Stimulated activated CD8-positive, alpha-beta memory T cell treated with anti-CD3 and anti-CD28 coated beads, Interleukin-15, amount 100 ng/mL, for 24 hours (primary cell): ENCODE results near the gene ZNF555.

Experiments
- DNase-seq: peaks from one replicate; pipeline ENCODE4 v3.0.0-alpha.2; 2020; ENCODE audit warnings: low read depth

The ZNF555 gene

DNA sequence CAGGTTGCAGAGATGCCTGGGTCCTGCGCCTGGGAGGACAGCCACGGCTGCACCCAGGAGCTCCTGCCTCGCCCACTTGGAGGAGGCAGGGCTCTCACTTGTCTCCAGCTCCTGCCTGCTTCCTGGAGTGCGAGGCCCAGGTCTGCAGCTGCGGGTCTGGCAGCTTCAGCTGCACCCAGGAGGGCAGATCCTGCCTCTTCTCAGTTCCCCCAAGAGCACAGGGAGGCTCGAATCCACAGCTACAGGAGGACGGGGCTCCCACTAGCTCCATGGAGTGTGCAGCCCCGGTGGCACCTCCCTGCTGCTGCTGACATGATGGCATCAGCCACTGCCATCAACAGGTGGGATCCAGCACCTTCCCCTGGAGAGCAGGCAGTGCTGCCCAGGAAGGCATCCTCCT lies 17.1 kb upstream of the ZNF555 start:
- no peak for DNase-seq

DNA sequence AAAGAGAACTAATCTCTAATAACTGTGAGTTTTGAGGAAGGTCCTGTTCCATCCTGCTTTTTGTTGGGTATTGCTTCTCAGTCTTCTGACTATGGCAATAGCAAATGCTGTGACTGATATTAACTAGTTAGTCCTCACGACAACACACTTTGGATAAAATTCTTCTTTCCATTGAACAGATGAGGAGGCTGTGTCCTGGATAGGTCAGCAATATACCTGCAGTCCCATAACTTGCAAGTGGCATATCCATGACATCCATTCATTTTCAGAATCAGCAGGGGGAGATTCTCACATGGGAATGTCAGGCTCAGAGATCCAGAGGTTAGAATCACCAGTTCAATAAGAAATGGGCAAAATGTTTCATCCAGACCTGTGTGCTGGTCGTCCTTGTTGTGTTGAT lies 14.3 kb upstream of the ZNF555 start:
- no peak for DNase-seq

DNA sequence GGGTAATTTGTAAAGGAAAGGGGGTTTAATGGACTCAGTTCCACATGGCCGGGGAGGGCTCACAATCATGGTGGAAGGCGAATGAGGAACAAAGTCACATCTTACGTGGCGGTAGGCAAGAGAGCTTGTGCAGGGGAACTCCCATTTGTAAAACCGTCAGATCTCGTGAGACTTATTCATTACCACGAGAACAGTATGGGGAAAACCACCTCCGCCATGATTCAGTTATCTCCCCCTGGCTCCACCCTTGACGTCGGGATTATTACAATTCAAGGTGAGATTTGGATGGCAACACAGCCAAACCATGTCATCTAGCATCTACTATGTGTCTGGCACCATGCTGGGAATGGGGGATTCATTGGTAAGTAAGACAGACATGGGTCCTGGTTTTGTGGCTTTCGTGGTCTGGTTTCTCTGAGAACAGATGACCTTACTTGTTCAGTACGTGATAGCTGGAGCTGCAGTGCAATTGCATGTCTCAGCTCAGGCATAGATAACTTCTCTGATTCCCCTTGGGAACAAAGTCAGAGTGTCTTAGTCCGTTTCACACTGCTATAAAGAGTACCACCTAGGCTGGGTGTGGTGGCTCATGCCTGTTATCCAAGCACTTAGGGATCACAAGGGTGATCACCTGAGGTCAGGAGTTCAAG lies 13.3 kb upstream of the ZNF555 start:
- no peak for DNase-seq

DNA sequence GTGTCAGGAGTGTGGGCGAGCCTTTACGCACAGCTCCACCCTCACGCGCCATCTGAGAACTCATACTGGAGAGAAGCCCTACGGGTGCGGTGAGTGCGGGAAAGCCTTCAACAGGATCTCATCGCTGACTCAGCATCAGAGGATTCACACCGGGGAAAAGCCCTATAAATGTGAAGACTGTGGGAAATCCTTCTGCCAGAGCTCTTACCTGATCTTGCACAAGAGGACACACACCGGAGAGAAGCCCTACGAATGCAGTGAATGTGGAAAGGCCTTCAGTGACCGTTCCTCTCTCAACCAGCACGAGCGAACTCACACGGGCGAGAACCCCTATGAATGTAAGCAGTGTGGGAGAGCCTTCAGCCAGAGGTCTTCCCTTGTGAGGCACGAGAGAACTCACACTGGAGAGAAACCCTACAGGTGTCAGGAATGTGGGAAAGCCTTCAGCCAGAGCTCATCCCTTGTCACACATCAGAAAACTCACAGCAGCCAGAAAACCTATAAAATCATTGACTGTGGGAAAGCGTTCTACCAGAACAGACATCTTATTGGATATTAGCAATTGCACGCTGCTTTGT lies 6.9 kb upstream of the ZNF555 start:
- DNase-seq: no peak

DNA sequence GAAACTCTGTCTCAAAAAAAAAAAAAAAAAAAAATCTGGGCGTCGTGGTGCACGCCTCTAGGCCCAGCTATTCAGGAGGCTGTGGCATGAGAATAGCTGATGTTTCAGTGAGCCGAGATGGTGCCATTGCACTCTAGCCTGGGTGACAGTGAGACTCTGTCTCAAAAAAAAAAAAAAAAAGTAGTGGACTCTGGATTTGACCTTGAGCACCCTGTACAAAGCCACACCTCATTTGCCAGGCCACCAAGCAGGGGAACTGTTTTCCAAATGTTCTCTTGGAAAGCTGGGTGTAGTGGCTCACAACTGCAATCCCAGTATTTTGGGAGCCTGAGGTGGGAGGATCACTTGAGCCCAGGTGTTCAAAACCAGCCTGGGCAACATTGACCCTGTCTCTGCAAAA lies 3.8 kb upstream of the ZNF555 start:
- no peak for DNase-seq

DNA sequence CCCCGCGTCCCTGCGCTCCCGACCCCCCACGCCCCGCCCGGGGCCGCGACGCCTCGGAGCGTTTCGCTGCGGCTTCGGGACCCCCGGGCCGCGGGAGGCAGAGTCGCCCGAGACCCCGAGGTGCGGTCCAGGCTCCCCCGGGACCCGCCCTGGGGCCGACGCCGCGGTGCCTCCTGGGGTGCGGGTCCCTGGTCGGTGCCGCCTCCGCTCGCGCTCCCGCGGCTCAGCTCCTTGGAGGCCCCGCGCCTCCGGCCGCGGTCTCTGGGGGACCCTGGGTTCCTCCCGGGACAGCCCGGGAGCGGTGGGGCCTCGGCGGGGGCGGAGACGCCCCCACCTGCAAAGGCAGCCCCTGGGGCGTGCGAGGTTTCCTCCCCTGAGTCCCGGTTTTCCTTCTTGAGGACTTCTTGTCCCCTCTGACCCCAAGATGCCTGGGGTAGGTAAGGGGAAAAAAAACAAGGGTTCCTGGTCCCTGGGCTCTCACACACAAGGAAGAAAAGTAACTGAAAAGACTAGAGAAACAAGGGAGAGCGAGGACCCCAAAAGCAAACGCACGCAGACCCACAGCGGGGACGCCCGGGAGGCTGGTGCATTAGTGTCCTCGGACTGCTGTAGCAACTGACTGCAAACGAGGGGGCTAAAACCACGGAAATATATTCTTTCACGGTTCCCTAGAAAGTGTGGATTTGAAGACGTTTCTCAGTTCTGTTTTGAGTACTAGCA lies 740 bp downstream of the ZNF555 start:
- no peak for DNase-seq

DNA sequence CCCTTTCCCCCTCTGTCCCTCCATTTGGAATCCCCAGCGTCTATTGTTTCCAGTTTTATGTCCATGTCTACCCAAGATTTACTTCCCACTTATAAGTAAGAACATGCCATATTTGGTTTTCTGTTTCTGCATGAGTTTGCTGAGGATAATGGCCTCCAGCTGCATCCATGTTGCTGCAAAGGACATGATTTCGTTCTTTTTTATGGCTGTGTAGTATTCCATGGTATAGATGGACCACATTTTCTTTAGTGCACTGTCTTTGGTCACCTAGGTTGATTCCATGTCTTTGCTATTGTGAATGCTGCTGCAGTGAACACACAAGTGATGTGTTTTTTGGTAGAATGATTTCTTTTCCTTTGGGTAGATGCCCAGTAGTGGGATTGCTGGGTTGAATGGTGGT lies 3.8 kb downstream of the ZNF555 start:
- DNase-seq: no peak

DNA sequence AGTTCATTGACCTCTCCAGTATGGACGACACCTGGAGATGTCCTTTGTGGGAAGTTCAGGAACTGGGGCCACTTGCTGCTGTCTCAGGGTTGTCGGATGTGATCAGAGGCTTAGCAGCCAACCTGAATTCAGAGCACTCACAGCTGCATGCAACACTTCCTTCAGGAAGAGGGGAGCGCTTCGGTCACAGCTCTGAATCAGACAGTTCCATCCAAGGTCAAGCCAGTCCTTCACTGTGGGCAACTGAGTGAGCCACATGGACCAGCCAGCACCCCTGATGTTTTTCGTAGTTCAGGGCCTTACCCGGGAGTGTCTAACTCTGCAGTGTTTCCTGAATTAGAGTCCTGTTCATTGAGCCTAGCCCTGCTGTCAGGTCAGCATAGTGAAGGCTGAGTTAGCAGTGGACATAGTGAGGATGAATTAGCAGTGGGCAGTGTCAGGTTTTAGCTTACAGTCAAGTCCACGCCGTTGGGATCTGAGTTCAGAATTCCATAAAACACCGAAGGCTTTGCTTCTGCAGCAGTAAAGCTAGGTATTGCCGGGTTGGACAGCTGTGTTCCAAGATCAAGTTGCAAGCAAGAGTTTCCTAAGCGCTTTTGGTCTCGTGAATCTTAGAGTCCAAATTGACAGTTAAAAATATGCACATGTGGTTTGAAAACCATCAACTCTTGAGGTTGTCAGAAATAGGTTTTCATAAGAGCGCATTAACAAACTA lies 5.1 kb downstream of the ZNF555 start:
- no peak for DNase-seq

DNA sequence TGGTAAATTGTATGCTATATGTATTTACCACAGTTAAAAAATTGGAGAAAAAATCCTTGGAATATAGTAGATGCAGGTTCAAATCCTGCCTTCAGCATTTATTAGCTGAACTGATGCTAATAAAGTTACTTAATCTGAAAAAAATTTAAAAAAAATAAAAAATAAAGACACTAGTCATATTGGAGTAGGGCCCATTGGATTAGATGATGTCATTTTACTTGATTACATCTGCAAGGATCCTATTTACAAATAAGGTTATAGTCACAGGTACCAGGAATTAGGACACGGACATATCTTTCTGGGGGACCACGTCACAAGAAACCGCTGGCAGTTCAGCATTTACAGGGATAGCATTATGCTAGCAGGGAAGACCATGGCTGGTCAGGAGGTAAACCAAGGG lies 6.2 kb downstream of the ZNF555 start:
- no peak for DNase-seq

DNA sequence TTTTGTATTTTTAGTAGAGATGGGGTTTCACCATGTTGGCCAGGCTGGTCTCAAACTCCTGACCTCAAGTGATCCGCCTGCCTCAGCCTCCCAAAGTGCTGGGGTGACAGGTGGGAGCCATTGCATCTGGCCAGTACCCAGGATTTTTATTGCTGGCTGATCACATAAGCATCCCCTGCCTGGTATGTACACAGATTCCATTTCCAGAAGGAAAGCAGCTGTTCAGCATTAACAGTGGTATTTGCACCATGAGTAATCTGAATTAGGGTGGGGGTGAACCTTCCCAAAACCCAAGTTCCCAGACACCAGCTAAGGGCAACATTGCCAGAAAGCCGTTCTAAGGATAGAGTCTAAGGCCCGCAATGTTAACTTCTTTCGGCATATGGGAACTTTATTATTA lies 7.3 kb downstream of the ZNF555 start:
- no peak for DNase-seq

DNA sequence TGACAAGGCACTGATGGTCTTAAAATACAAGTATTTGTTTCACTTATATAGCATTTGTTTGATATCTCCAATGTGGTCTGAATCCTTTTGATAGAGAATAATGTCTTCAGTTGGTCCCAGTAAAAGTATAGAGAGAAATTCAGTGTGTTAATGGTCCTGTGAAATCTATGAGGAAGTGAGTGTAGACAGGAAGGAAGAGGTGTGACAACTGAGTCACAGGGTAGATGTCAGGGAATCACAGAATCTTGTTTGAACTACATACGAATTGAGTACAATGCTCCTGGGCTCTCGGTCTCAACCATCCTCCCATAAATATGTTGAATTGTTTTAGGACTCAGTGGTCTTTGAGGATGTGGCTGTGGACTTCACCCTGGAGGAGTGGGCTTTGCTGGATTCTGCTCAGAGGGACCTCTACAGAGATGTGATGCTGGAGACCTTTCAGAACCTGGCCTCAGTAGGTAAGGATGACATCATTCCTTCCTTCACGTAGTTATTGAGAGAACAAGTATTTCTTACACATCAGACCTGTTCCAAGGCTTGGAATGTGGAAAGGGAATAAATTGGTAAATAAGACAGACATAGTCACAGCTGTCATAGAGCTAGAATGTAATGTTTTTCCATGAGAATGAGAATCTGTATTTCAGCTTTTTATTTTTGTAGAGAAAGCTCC lies 9.1 kb downstream of the ZNF555 start:
- no peak for DNase-seq

DNA sequence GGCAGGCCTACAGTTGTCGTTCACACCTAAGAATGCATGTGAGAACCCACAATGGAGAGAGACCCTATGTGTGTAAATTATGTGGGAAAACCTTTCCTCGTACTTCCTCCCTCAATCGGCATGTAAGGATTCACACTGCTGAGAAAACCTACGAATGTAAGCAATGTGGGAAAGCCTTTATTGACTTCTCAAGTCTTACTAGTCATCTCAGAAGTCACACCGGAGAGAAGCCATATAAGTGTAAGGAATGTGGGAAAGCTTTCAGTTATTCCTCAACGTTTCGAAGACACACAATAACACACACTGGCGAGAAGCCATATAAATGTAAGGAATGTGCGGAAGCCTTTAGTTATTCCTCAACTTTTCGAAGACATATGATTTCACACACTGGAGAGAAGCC lies 11.3 kb downstream of the ZNF555 start:
- DNase-seq: no peak

DNA sequence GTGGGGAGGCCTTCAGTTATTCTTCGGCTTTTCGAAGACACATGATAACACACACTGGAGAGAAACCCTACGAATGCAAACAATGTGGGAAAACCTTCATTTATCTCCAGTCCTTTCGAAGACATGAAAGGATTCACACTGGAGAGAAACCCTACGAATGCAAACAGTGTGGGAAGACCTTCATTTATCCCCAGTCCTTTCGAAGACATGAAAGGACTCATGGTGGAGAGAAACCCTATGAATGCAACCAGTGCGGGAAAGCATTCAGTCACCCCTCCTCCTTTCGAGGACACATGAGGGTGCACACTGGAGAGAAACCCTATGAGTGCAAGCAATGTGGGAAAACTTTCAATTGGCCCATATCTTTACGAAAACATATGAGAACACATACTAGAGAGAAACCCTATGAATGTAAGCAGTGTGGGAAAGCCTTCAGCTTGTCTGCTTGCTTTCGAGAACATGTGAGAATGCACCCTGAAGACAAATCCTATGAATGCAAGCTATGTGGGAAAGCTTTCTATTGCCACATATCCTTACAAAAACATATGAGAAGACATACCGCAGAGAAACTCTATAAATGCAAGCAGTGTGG lies 11.8 kb downstream of the ZNF555 start:
- DNase-seq: no peak

DNA sequence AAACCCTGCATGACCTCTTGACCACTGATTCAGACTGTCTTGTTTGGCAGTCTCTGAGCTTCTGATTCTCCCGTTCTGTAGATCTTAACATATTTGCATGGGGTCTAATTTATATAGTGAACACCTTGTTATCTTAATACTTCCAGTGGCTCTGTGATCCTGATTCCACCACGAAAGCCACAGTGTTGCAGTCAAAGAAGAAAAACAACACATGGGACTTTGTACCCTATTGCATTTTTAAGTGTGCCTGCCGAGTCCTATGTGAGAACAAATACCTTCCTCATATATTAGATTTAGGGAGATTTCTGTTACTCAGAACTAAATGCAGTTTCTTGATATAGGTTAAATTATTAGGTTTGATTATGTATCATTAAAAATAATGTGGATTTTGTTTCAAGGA lies 13.6 kb downstream of the ZNF555 start:
- DNase-seq: no peak

DNA sequence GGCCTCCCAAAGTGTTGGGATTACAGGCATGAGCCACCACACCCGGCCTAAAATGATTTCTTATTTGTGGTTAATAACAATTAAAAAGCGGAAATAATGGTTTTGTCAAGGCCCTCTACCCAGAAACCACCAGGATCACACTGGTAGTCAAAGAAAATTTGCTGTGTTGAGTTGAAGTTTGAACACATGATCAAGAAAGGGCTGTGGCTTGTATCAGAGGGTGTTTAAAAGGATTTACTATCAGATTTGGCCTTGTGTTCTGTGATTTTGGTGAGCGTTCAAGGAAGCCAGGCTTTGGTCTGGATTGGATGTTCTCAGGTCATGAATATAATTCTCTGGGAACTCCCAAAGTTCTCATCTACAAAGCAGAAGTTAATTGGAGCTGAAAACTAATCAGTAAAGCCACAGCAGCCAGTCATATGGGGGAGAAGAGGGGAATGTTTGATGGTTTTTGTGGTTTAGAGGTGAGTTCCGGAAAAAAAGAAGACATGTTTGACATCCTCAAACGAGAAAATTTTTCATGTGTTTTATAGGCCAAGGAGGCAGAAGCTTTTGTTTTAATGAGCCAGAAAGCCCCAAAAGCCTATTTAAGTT lies 15.3 kb downstream of the ZNF555 start:
- no peak for DNase-seq

DNA sequence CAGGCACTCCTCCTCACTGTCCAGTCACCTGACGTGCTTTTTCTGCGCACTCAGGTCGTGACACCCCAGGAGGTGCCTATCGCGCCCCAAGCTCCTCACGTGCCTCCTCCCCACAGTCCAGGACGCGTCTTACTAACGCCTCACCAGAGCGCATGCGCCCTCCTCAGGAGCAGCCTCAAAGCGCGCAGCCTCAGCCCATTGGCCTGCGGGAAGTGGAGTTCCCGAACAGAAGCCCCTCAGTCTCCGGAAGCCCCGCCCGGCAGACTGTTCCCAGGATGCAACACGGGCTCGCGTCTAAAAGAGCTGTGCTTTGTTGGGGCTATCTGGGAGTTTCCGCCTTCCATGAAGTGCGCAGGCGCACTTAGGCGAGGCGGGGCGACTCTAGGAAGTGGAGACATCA lies 17.6 kb downstream of the ZNF555 start:
- DNase-seq: no peak

DNA sequence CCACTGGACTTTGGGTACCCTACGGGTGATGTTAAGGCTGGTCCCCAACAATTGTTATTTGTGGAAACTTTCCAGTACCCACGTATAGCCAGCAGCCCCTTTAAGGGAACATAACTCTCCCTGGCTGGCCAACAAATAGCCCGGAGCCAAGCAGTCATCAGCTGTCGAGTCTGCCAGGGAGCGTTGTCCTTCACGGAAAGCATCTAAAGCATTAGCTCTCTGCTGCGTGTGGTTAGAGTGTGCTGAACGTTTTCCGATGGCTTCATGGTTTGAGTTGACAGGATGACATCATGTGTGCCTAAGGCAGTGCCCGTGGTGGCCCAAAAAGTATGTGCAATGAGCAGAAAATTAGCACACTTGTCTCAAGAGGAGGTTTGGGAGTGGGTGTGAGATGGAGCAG lies 22.5 kb downstream of the ZNF555 start:
- no peak for DNase-seq

DNA sequence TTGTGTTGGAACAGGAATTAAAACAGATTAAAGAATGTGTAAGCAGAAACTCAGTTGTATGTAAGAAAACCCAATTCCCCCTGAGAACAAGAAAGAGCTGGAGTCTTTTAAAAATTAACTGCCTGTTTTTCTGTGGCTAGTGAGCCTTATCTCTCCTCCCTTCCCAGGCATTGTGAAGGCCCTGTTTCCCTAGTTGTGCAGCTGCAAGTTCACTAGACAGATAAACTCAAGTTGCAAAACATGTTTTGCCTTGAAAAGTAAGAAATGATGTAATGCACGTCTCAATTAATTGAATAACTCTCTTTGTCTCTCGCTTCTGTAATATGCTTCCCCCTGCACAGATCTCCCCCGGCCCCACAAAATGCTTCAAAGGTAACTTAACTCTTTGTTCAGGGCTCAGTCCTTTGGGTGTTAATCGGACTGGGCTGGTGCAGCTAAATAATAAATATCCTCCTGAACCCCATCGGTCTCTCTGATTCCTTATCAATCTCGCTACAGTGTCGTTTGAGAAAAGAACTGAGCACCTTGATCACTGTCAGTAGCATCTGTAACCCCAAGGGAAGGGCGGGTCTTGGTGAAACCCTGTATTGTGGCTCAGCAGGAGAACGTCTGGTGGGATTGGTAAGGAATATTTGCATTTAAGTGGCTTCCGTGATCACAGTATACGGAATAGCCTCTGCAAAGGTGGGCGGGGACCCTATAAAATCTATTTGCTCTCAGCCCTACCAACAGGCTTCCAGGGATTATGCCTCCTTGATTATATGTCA lies 24.2 kb downstream of the ZNF555 start:
- DNase-seq: no peak

DNA sequence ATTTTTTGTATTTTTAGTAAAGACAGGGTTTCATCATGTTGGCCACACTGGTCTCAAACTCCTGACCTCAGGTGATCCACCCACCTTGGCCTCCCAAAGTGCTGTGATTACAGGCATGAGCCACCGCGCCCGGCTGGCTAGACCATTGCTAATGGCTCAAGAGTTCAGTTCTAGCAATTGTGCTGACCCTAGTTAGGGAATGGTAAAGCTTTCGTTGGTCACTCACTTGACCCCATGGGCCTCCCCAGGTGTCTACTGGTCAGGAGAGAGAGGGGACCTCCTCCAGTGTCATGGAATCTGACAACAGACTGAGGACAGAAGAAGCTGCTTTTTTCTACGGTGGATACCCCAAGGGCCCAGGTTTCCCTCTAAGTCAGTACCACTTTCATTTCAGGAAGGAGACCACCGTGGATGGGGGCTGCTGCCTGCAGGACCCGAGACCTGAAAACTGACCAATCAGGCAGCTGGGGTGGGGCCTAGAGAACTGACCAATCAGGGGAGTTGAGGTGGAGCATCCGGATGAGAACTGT lies 25.3 kb downstream of the ZNF555 start:
- DNase-seq: no peak
